Neural progenitor cell (in vitro differentiated cells): Measurements from ENCODE around the gene RECK. TPM values are rescaled to one million over a fixed set of nuclear protein-coding genes. Genes with fewer than 3 reads are reported as not detected.

Experiments
- DNase-seq: peaks from one replicate; pipeline ENCODE4 v3.0.0-alpha.2; 2016; ENCODE audit warnings: low spot score
- H2AFZ ChIP-seq: fragments of 200-600 bp; sonication (generic); replicated peaks from 2 replicates; pipeline ENCODE4 v1.6.1; 2016; ENCODE audit warnings: antibody characterized with exemption
- H3F3A ChIP-seq: fragments of 200-600 bp; sonication (generic); 2 replicates; pipeline ENCODE4 v1.6.1; 2016; ENCODE audit warnings: antibody characterized with exemption, low read depth
- H3K27ac ChIP-seq: fragments of 200-600 bp; sonication (generic); 2 replicates; pipeline ENCODE4 v1.5.1; 2016; ENCODE audit warnings: mild to moderate bottlenecking
- H3K27me3 ChIP-seq: fragments of 200-600 bp; sonication (generic); 2 replicates; pipeline ENCODE4 v1.6.1; 2016; ENCODE audit warnings: mild to moderate bottlenecking, moderate library complexity
- H3K36me3 ChIP-seq: fragments of 200-600 bp; sonication (generic); 2 replicates; pipeline ENCODE4 v1.5.1; 2016
- H3K4me1 ChIP-seq: fragments of 200-600 bp; sonication (generic); 2 replicates; pipeline ENCODE4 v1.6.1; 2016; ENCODE audit warnings: mixed run types
- H3K4me2 ChIP-seq: fragments of 200-600 bp; sonication (generic); 2 replicates; pipeline ENCODE4 v1.6.1; 2016
- H3K4me3 ChIP-seq: fragments of 200-600 bp; sonication (generic); 2 replicates; pipeline ENCODE4 v1.5.1; 2016
- H3K79me2 ChIP-seq: fragments of 200-600 bp; sonication (generic); 2 replicates; pipeline ENCODE4 v1.6.1; 2016; ENCODE audit warnings: low read depth
- H3K9ac ChIP-seq: fragments of 200-600 bp; sonication (generic); 2 replicates; pipeline ENCODE4 v1.6.1; 2016
- H3K9me3 ChIP-seq: fragments of 200-600 bp; sonication (generic); 2 replicates; pipeline ENCODE4 v1.5.1; 2016; ENCODE audit warnings: low read depth
- H4K20me1 ChIP-seq: fragments of 200-600 bp; sonication (generic); 2 replicates; pipeline ENCODE4 v1.6.1; 2016; ENCODE audit warnings: low read depth
- H3K27ac Mint-ChIP-seq: 3 replicates; pipeline ENCODE4 v1.8.0; 2021; ENCODE audit warnings: mixed read lengths
- H3K27me3 Mint-ChIP-seq: 2 replicates; pipeline ENCODE4 v1.8.0; 2022; ENCODE audit warnings: low read depth, mild to moderate bottlenecking, inconsistent platforms, moderate library complexity, mixed read lengths; ENCODE audit not compliant: insufficient read depth
- H3K36me3 Mint-ChIP-seq: 3 replicates; pipeline ENCODE4 v1.8.0; 2021; ENCODE audit warnings: mixed read lengths
- H3K4me1 Mint-ChIP-seq: 3 replicates; pipeline ENCODE4 v1.8.0; 2021; ENCODE audit warnings: mixed read lengths
- H3K4me3 Mint-ChIP-seq: 3 replicates; pipeline ENCODE4 v1.8.0; 2021; ENCODE audit warnings: mild to moderate bottlenecking, moderate library complexity, mixed read lengths
- H3K9me3 Mint-ChIP-seq: 3 replicates; pipeline ENCODE4 v1.8.0; 2020; ENCODE audit warnings: mixed read lengths
- EZH2 ChIP-seq: fragments of 200-600 bp; sonication (generic); IDR thresholded peaks from 2 replicates; pipeline ENCODE4 v1.6.1; 2017; ENCODE audit warnings: antibody characterized with exemption, mild to moderate bottlenecking, moderate library complexity
- EZH2phosphoT487 ChIP-seq: fragments of 200-600 bp; sonication (generic); IDR thresholded peaks from 2 replicates; pipeline ENCODE4 v1.6.1; 2017; ENCODE audit warnings: antibody characterized with exemption
- total RNA-seq: library from RNA; depleted of rRNA; stranded (reverse); fragments of >200 nt; gene quantifications from 2 replicates; pipeline ENCODE4 v1.2.3, GENCODE V29; 2015; ENCODE audit warnings: low replicate concordance
- TF ChIP-seq, protein P1 (sequence below): fragments of 200-600 bp; sonication (generic); IDR thresholded peaks from 2 replicates; pipeline ENCODE4 v1.5.1; 2017; ENCODE audit warnings: antibody characterized with exemption, mild to moderate bottlenecking

Gene RECK
- total RNA-seq, 1 donor from 2014 or later = 11.0 TPM

DNA sequence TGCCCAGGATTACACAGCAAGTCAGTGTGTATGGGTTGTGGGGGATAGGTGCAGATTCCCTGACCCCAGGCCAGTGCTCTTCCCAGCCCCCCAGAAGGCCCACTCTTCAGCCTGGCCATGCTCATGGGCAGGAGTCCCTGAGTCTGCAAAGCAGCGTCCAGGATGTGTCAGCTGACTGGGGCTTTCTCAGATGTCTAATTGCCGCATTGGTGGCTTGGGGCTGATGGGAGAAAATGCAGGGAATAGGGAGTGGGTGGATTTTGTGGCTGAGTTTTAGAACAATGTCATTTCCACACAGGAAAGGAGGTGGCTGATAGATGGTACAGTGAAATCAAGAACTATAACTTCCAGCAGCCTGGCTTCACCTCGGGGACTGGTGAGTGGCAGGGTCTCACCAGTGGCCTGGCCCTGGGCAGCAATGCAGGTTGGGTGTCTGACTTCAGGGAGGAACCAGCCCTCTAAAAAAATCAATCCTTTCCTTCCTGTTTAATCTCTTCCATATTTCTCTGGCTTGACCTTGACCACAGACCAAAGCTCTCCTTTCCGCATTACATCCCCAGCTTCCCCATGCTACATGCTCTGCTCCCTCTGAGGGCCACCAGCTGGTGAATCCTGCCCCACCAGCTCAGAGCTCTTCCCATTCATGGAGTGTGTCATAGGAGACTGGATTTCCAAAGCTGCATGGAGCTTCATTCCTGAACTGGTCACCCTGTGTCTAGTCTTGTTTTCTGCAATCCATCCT is 114.0 kb downstream of the RECK start:
- Mint-ChIP-seq H3K27me3 (peaks cover 2% of the 10 kb centered on the region), H3K27ac (peak overlapping the region; percentile 93), H3K9me3 (peaks cover 5% of the 10 kb centered on the region), H3K4me1 (peaks cover 18% of the 10 kb centered on the region), H3K4me3 (no peak overlapping the region), H3K36me3 (peaks cover 3% of the 10 kb centered on the region)
- Histone ChIP-seq H3K79me2 (no peaks in the 10 kb centered on the region), H3K9ac (no peak overlapping the region), H3F3A (peaks cover 5% of the 10 kb centered on the region), H3K4me3 (no peak overlapping the region), H3K27ac (no peak overlapping the region), H4K20me1 (no peaks in the 10 kb centered on the region), H3K4me1 (no peaks in the 10 kb centered on the region), H3K27me3 (no peaks in the 10 kb centered on the region), H3K4me2 (no peak overlapping the region), H3K36me3 (no peaks in the 10 kb centered on the region), H3K9me3 (no peaks in the 10 kb centered on the region), H2AFZ (no peak overlapping the region)
- TF ChIP-seq, protein P1, sequence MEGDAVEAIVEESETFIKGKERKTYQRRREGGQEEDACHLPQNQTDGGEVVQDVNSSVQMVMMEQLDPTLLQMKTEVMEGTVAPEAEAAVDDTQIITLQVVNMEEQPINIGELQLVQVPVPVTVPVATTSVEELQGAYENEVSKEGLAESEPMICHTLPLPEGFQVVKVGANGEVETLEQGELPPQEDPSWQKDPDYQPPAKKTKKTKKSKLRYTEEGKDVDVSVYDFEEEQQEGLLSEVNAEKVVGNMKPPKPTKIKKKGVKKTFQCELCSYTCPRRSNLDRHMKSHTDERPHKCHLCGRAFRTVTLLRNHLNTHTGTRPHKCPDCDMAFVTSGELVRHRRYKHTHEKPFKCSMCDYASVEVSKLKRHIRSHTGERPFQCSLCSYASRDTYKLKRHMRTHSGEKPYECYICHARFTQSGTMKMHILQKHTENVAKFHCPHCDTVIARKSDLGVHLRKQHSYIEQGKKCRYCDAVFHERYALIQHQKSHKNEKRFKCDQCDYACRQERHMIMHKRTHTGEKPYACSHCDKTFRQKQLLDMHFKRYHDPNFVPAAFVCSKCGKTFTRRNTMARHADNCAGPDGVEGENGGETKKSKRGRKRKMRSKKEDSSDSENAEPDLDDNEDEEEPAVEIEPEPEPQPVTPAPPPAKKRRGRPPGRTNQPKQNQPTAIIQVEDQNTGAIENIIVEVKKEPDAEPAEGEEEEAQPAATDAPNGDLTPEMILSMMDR = no peak
- no peak for TF ChIP-seq EZH2phosphoT487
- TF ChIP-seq EZH2 = no peak
- no peak for DNase-seq

DNA sequence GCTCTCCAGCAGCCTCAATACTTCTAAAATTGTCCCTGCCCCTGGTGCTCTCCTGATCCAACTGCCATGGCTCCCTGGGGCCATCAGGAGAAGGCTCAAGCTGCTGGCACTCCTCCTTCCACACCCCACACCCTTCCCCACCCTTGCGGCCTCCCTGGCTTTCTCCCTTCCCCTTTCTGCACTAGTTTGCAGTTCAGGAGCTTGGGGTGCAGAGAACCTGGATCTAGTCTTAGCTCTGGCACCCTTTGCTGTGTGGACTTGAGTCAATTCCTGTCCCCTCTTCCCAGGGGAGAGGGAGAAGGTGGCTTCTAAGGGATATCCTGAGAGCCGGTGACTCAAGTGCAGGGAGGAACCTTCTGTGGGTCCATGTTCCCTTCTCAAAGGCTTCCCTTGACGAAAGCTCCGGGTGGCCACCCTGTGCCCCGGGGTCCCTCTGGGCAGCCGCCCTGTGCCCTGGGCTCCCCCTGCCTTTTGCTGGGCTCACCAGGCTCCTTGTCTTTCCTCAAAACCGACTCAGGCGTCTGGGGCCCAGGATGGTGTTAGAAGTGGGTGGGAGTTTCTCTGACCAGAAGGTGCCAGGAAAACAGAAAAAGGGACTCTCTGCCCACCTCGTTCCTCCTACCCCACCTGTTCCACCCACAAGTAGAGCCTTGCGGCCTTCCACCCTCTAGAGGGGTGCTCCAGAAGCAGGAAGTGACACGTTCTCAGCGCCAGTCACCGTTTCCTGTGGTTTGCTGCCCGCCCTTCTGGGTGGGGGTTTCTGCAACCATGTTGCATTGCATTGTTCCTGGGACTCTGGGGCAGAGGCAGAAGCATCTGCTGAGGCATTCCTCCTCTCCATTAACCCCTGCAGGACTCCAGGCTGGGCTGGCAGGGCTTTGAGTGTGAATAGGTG is 114.8 kb downstream of the RECK start:
- no peak for DNase-seq
- Histone ChIP-seq H3F3A (peaks cover 5% of the 10 kb centered on the region), H3K27ac (no peak overlapping the region), H4K20me1 (no peaks in the 10 kb centered on the region), H2AFZ (no peak overlapping the region), H3K36me3 (no peaks in the 10 kb centered on the region), H3K79me2 (no peaks in the 10 kb centered on the region), H3K4me2 (no peak overlapping the region), H3K4me3 (no peak overlapping the region), H3K27me3 (no peaks in the 10 kb centered on the region), H3K9ac (no peak overlapping the region), H3K9me3 (no peaks in the 10 kb centered on the region), H3K4me1 (no peaks in the 10 kb centered on the region)
- Mint-ChIP-seq H3K4me1 (peaks cover 18% of the 10 kb centered on the region), H3K27me3 (peaks cover 2% of the 10 kb centered on the region), H3K36me3 (no peaks in the 10 kb centered on the region), H3K4me3 (no peak overlapping the region), H3K27ac (peak overlapping the region; percentile 47), H3K9me3 (peaks cover 2% of the 10 kb centered on the region)
- no peak for TF ChIP-seq EZH2
- TF ChIP-seq, protein P1 = no peak
- no peak for TF ChIP-seq EZH2phosphoT487

DNA sequence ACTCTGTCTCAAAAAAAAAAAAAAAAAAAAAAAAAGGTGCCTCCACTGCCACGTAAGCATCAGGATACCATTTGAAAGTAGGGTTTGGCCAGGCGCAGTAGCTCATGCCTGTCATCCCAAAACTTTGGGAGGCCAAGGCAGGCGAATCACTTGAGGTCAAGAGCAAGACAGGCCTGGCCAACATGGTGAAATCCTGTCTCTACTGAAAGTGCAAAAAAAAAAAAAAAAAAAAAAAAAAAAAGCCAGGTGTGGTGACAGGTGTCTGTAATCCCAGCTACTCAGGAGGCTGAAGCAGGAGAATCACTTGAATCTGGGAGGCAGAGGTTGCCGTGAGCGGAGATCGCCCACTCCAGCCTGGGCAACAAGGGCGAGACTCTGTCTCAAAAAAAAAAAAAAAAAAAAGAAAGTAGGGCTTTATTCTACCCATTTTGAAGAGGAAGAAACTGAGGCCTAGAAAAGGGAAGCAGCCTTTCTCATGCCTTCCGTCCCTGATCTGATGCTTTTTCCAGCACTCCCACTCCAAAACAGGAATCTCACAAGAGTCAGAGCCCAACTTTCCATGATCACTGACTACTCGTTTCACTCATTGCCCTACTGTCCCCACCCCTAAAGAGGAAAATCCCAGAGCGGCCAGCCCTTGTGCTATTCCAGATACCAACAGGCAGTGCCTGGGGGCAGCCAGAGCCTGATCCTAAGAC is 116.2 kb downstream of the RECK start:
- no peak overlapping the region for H3K4me2 ChIP-seq
- H3K27ac Mint-ChIP-seq = no peak overlapping the region
- no peak overlapping the region for H3K4me3 Mint-ChIP-seq

More for the DNA sequence above, 116.2 kb downstream of the RECK start:
- DNase-seq = no peak
- Mint-ChIP-seq H3K27me3 (peaks cover 2% of the 10 kb centered on the region), H3K36me3 (no peaks in the 10 kb centered on the region), H3K4me1 (peaks cover 18% of the 10 kb centered on the region), H3K9me3 (peaks cover 9% of the 10 kb centered on the region)
- H3K9ac ChIP-seq = no peak overlapping the region
- H4K20me1 ChIP-seq = no peaks in the 10 kb centered on the region
- no peaks in the 10 kb centered on the region for H3K4me1 ChIP-seq
- H3K27me3 ChIP-seq = no peaks in the 10 kb centered on the region
- no peaks in the 10 kb centered on the region for H3K9me3 ChIP-seq
- H2AFZ ChIP-seq = no peak overlapping the region
- peaks cover 5% of the 10 kb centered on the region for H3F3A ChIP-seq
- no peak overlapping the region for H3K4me3 ChIP-seq
- no peaks in the 10 kb centered on the region for H3K79me2 ChIP-seq
- no peak for TF ChIP-seq EZH2phosphoT487
- TF ChIP-seq, protein P1 = no peak
- TF ChIP-seq EZH2 = no peak
- no peak overlapping the region for H3K27ac ChIP-seq
- H3K36me3 ChIP-seq = no peaks in the 10 kb centered on the region
